ENCODE results near the gene ZBTB20. TPM values are rescaled to one million over a fixed set of nuclear protein-coding genes. Genes with fewer than 3 reads are reported as not detected.

Gene ZBTB20
- total RNA-seq, 8 experiments from 2014 or later: 21.8 to 62.6 (median 39.5) TPM

DNA sequence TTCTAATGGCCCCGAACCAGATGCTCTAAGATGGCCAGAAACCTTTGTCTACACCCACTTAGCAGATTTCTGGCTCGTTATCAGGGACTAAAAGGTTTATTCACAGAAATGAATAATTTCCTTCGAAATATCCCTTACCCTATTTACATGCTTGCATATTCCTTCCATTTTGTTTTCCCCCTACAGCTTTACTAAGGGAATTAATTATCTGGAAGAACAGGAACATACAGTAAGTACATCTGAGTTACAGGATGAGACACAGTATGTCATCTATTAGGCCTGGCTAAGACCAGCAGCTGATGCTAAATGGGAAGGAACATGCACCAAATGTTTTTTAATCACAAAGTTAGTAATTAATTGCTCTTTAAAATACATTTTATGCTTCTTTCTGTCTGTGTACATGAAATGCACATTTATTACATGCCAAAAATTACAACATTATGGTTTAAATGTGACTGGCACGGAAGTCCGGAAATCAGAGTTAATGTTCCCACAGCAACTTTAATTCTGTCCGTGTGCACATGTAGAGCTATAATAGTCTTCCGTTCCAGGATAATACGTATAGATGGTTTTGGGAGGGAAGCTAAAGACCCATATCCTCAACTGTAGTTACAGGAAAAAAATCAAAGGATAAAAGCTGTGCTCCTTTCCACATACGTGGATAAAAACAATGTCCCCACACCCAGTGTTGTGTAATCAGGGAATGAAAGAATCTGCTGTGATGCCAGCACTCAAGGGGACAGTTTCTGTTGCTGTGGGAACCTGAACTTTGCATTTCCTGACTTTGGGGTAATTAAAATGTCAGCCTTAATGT lies 771.3 kb downstream of the ZBTB20 start:
- peak in 4 of 8 experiments; percentile 15 to 89 (median 58) for ATAC-seq (replicated peaks in 6 of 8)
- in situ Hi-C loops (cut with MboI; ENCODE audit: low pct_unique_long_range_greater_than_20kb in 2 of 9, low sequenced_read_pairs in 9 of 9, unreplicated experiment in 9 of 9): loop anchor here in 1 of 9 experiments (25.0 kb wide), 1 partner anchor 711 kb away; no protein-coding TSS in a partner anchor

DNA sequence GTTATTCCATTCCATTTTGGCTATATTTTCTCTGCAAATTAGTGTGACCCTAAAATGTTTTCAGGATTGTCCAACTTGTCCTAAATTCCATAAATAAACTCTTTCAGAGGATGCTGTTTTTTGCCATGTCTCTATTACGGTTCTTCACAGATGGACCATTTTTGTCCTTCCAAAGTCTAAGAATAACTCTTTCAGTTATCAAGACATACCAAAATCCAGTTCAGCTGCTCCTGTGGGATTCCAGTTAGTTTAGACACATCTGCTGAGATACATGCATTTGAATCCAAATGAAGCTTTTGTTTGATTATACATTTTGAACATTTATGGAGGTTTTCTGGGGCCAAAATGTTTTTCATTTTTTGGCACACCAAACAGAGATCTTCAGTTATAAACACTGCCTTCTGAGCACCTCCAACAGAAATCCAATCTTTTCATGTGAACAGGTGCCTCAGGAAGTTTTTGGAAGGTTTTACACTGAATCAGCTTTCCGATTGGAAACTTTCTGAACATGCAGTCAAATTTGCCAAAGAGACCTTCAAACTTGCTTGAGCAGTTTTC lies 772.6 kb downstream of the ZBTB20 start:
- in situ Hi-C loops (cut with MboI; ENCODE audit: low pct_unique_long_range_greater_than_20kb in 2 of 9, low sequenced_read_pairs in 9 of 9, unreplicated experiment in 9 of 9): loop anchor here in 2 of 9 experiments (25.0 kb wide), 1 partner anchor 1438 kb away; no protein-coding TSS in a partner anchor
- 83 to 100% (median 94%) methylated on average over 1 to 2 of the region's 2 CpGs; no CpG with 5 or more reads in 3 of the 10 experiments for WGBS, 10 experiments
- Histone ChIP-seq H3K4me3 (no peak overlapping the region), H3K27ac (no peak overlapping the region), H3K4me1 (replicated peaks in 1 of 2) (peaks cover 0 to 15% of the 10 kb centered on the region in 2 donors)
- no peak for ATAC-seq (replicated peaks in 6 of 8)

More for the DNA sequence above, 771.3 kb downstream of the ZBTB20 start:
- no peak overlapping the region for H3K27ac ChIP-seq
- no peak overlapping the region for H3K4me3 ChIP-seq
- peaks cover 0 to 15% of the 10 kb centered on the region in 2 donors for H3K4me1 ChIP-seq (replicated peaks in 1 of 2)
- 0 to 90% (median 69%) methylated on average over 2 to 9 of the region's 9 CpGs for WGBS, 10 experiments

GRCh38 chr3:114370537-114371174 lies 776.4 kb downstream of the ZBTB20 start:
- no peak overlapping the region for H3K4me3 ChIP-seq

GRCh38 chr3:114365909-114366308 lies 781.2 kb downstream of the ZBTB20 start:
- ATAC-seq (replicated peaks in 6 of 8): no peak
- no peak overlapping the region for H3K4me3 ChIP-seq
- H3K4me1 ChIP-seq (replicated peaks in 1 of 2): peaks cover 9 to 14% of the 10 kb centered on the region in 2 donors
- in situ Hi-C loops (cut with MboI; ENCODE audit: low pct_unique_long_range_greater_than_20kb in 2 of 9, low sequenced_read_pairs in 9 of 9, unreplicated experiment in 9 of 9): loop anchor here in 2 of 9 experiments (25.0 kb wide), 1 partner anchor 1446 kb away; no protein-coding TSS in a partner anchor
- no peak overlapping the region for H3K27ac ChIP-seq
- 38 to 100% (median 90%) methylated on average over 2 to 3 of the region's 3 CpGs; no CpG with 5 or more reads in 1 of the 10 experiments for WGBS, 10 experiments

More at GRCh38 chr3:114370537-114371174, 776.4 kb downstream of the ZBTB20 start:
- Histone ChIP-seq H3K27ac (no peak overlapping the region), H3K4me1 (replicated peaks in 1 of 2) (no peaks in the 10 kb centered on the region)
- ATAC-seq (replicated peaks in 6 of 8): no peak
- 0 to 100% (median 67%) methylated on average over 1 to 3 of the region's 3 CpGs for WGBS, 10 experiments
- in situ Hi-C loops (cut with MboI; ENCODE audit: low pct_unique_long_range_greater_than_20kb in 2 of 9, low sequenced_read_pairs in 9 of 9, unreplicated experiment in 9 of 9): loop anchor here in 2 of 9 experiments (25.0 kb wide), 1 partner anchor 1442 kb away; no protein-coding TSS in a partner anchor

DNA sequence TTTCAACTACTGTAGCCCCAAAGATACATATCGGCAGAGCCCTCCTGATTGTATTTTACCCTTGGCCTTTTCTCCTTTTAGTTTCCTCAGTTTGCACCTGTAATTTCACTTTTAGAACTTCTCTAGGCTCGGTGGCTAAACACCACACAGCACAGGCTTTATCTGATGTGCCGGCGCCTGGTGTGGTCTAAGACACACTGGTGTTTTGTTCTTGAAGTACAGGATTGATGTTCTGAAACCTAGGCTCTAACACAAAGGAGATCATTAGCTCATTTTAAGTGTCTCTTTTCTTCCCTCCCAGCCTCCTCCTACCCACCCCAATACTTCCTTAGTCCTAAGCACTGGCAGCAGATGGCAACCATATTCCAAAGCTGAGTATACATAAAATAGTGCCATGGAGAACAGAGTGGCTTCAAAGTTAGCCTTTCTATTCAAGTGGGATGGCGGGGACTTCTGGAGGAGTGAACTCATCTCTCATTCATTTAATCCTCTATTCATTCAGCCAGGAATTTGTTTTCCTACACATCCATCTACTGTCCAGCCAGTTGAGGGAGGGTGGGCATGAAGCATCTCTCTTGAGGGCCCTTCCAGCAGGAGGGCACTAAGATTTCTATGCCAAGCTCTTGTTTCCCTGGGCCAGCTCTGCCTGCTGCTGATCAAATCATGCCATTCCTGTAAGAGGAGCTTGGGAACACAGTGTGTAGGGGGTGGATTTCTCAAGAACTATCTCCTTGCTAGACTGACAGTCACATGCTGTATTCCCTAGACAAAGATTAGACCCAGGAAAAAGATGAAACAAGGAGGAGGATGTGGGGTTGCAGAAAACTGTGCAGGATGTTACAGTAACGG lies 782.1 kb downstream of the ZBTB20 start:
- 36 to 100% (median 75%) methylated on average over 1 to 6 of the region's 6 CpGs; no CpG with 5 or more reads in 1 of the 10 experiments for WGBS, 10 experiments
- in situ Hi-C loops (cut with MboI; ENCODE audit: low pct_unique_long_range_greater_than_20kb in 2 of 9, low sequenced_read_pairs in 9 of 9, unreplicated experiment in 9 of 9): loop anchor here in 2 of 9 experiments (25.0 kb wide), 1 partner anchor 1447 kb away; no protein-coding TSS in a partner anchor
- Histone ChIP-seq H3K4me3 (no peak overlapping the region), H3K4me1 (replicated peaks in 1 of 2) (peaks cover 9 to 14% of the 10 kb centered on the region in 2 donors), H3K27ac (no peak overlapping the region)
- ATAC-seq (replicated peaks in 6 of 8): peak in 5 of 8 experiments; percentile 18 to 86 (median 62)

DNA sequence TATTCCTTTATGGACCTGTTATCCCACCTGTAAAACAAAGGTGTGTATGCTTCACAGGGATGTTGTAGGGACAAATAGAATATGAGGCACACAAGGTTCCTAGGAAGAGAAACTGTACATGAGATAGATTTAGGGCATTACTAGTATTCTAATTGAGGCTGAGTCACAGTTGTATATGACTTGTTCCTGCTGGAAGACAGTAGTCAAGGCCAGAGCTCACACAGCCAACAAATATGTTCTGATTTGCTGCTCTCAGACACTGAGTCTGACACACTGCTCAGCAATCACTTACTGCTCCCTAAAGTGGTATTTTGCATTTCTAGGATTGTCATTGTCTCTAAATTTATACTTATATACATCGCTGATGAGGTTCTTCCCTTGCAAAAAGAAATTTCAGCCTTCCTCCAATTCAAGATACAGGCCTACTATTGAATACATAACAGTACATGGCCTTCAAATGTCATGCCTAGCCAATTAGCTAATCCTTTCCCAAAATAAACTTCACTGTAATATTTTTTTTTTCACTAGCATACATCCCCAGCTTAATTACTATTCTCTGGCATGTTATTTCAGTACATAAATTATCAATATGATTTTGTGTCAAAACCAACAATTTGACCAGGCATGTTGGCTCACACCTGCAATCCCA lies 783.4 kb downstream of the ZBTB20 start:
- peak; percentile 18 to 91 (median 86) for ATAC-seq (replicated peaks in 6 of 8)
- Histone ChIP-seq H3K4me3 (no peak overlapping the region), H3K27ac (no peak overlapping the region), H3K4me1 (replicated peaks in 1 of 2) (peaks cover 9 to 14% of the 10 kb centered on the region in 2 donors)
- WGBS, 10 experiments: 0 to 100% (median 72%) methylated on average over 1 of the region's 1 CpG; no CpG with 5 or more reads in 2 of the 10 experiments
- in situ Hi-C loops (cut with MboI; ENCODE audit: low pct_unique_long_range_greater_than_20kb in 2 of 9, low sequenced_read_pairs in 9 of 9, unreplicated experiment in 9 of 9): loop anchor here in 2 of 9 experiments (25.0 kb wide), 1 partner anchor 1449 kb away; no protein-coding TSS in a partner anchor

GRCh38 chr3:114362815-114363214 lies 784.3 kb downstream of the ZBTB20 start:
- peak in 3 of 8 experiments; percentile 28 to 63 (median 42) for ATAC-seq (replicated peaks in 6 of 8)
- Histone ChIP-seq H3K4me1 (replicated peaks in 1 of 2) (peaks cover 9 to 14% of the 10 kb centered on the region in 2 donors), H3K4me3 (no peak overlapping the region), H3K27ac (no peak overlapping the region)
- in situ Hi-C loops (cut with MboI; ENCODE audit: low pct_unique_long_range_greater_than_20kb in 2 of 9, low sequenced_read_pairs in 9 of 9, unreplicated experiment in 9 of 9): loop anchor here in 2 of 9 experiments (25.0 kb wide), 1 partner anchor 1449 kb away; no protein-coding TSS in a partner anchor
- 25 to 91% (median 69%) methylated on average over 1 of the region's 1 CpG; no CpG with 5 or more reads in 2 of the 10 experiments for WGBS, 10 experiments

GRCh38 chr3:114361391-114361790 lies 785.7 kb downstream of the ZBTB20 start:
- H3K27ac ChIP-seq: no peak overlapping the region
- ATAC-seq (replicated peaks in 6 of 8): no peak
- H3K4me1 ChIP-seq (replicated peaks in 1 of 2): peaks cover 11 to 20% of the 10 kb centered on the region in 2 donors
- in situ Hi-C loops (cut with MboI; ENCODE audit: low pct_unique_long_range_greater_than_20kb in 2 of 9, low sequenced_read_pairs in 9 of 9, unreplicated experiment in 9 of 9): loop anchor here in 2 of 9 experiments (25.0 kb wide), 1 partner anchor 1451 kb away; no protein-coding TSS in a partner anchor
- no peak overlapping the region for H3K4me3 ChIP-seq

DNA sequence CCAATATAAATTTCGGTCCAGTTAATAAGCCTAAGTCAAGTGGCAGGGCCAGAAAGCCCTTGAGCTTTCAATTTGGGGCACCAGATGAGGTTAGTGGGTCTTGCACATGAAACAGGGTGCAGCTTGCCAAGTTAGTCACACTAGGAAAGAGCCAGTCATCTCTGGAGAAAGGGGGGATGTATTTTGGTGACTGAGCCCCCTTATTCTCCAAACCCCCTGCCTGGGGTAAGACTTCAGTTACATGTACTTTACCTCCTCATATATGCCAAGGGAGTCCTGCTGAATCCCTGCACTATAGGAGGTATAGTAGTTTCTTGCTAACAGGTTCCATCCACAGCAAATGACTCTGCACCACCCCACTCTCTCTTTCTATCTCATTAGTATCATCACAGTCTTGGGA lies 790.6 kb downstream of the ZBTB20 start:
- Histone ChIP-seq H3K4me3 (no peak overlapping the region), H3K27ac (no peak overlapping the region), H3K4me1 (replicated peaks in 1 of 2) (peaks cover 16 to 22% of the 10 kb centered on the region in 2 donors)
- no peak for ATAC-seq (replicated peaks in 6 of 8)
- WGBS, 10 experiments: 22 to 89% (median 33%) methylated on average over 1 of the region's 1 CpG; no CpG with 5 or more reads in 5 of the 10 experiments
- in situ Hi-C loops (cut with MboI; ENCODE audit: low pct_unique_long_range_greater_than_20kb in 2 of 9, low sequenced_read_pairs in 9 of 9, unreplicated experiment in 9 of 9): loop anchor here in 2 of 9 experiments (25.0 kb wide), 1 partner anchor 1456 kb away; no protein-coding TSS in a partner anchor

- H3K27ac ChIP-seq: no peak overlapping the region
- WGBS, 10 experiments: 0 to 56% (median 6%) methylated on average over 1 to 4 of the region's 4 CpGs; no CpG with 5 or more reads in 1 of the 10 experiments
- in situ Hi-C loops (cut with MboI; ENCODE audit: low pct_unique_long_range_greater_than_20kb in 2 of 9, low sequenced_read_pairs in 9 of 9, unreplicated experiment in 9 of 9): loop anchor here in 2 of 9 experiments (25.0 kb wide), 1 partner anchor 1456 kb away; no protein-coding TSS in a partner anchor
- peak in 7 of 8 experiments; percentile 36 to 74 (median 54) for ATAC-seq (replicated peaks in 6 of 8)
- H3K4me3 ChIP-seq: no peak overlapping the region
- H3K4me1 ChIP-seq (replicated peaks in 1 of 2): peaks cover 16 to 22% of the 10 kb centered on the region in 2 donors
Measured at GRCh38 chr3:114356066-114356465, 791.0 kb downstream of the ZBTB20 start.

- Histone ChIP-seq H3K27ac (no peak overlapping the region), H3K4me1 (replicated peaks in 1 of 2) (peaks cover 16 to 22% of the 10 kb centered on the region in 2 donors), H3K4me3 (no peak overlapping the region)
- in situ Hi-C loops (cut with MboI; ENCODE audit: low pct_unique_long_range_greater_than_20kb in 2 of 9, low sequenced_read_pairs in 9 of 9, unreplicated experiment in 9 of 9): loop anchor here in 2 of 9 experiments (25.0 kb wide), 1 partner anchor 1457 kb away; no protein-coding TSS in a partner anchor
- ATAC-seq (replicated peaks in 6 of 8): peak in 3 of 8 experiments; percentile 62 to 76 (median 71)
Measured at GRCh38 chr3:114355653-114356052, 791.4 kb downstream of the ZBTB20 start.

Measured in motor neuron (in vitro differentiated cells).